HCT116 (cell line): Measurements from ENCODE around the gene ASIC3. TPM values are rescaled to one million over a fixed set of nuclear protein-coding genes. Genes with fewer than 3 reads are reported as not detected.

Experiments
- ATAC-seq: fragments of 200-7000 bp; cut with Tn5 transposase; 2 replicates; pipeline ENCODE4 v1.9.1; 2020; ENCODE audit warnings: mild to moderate bottlenecking, moderate library complexity
- BruUV-seq: library from RNA; stranded (reverse); fragments of 400-500 nt; replicated peaks from 2 replicates; lab custom pipeline; 2021; lab: Mats Ljungman, UMichigan
- CTCF ChIA-PET: fragments of 300-600 bp; sonication (Branson Sonifier 250); formaldehyde crosslinking; loops from one replicate; lab custom pipeline; 2021; ENCODE audit warnings: antibody characterized with exemption; lab: Charles Lee
- POLR2A ChIA-PET: fragments of 300-600, 350-600 bp; sonication (Branson Sonifier 250); formaldehyde crosslinking; loops from one replicate; lab custom pipeline; 2021; ENCODE audit warnings: antibody characterized with exemption; lab: Charles Lee
- RAD21 ChIA-PET, 2 experiments: fragments of 300-600 bp; sonication (Branson Sonifier 250); formaldehyde crosslinking; loops; one replicate each; lab custom pipeline; 2023; ENCODE audit warnings: low total read pairs in 2 of 2; ENCODE audit not compliant: uncharacterized antibody in 2 of 2, unreplicated experiment in 2 of 2, low non-redundant PET in 1 of 2; lab: Charles Lee
- DNase-seq: peaks from one replicate; pipeline ENCODE4 v3.0.0-alpha.2; 2010; ENCODE audit warnings: low read depth, low spot score
- H2AFZ ChIP-seq: fragments of 200-600 bp; shearing (Covaris generic), sonication (generic); 2 replicates; pipeline ENCODE4 v1.6.1; 2017; ENCODE audit warnings: low read depth, mixed run types, mixed read lengths, antibody characterized with exemption, low read length; ENCODE audit not compliant: poor library complexity, severe bottlenecking
- H3K27ac ChIP-seq: 2 replicates; pipeline ENCODE4 v1.5.1; 2012; ENCODE audit warnings: low read depth, low read length
- H3K27me3 ChIP-seq: fragments of 200-600 bp; sonication (generic); 2 replicates; pipeline ENCODE4 v1.6.1; 2016; ENCODE audit warnings: mixed run types, low read length, mixed read lengths; ENCODE audit not compliant: insufficient read depth
- H3K36me3 ChIP-seq, 2 experiments: fragments of 200-500 bp in 1 of 2; fragments of 200-600 bp in 1 of 2; sonication (Bioruptor generic) in 1 of 2; sonication (generic) in 1 of 2; 2 replicates each; pipeline versions ENCODE4 v1.5.1 to v1.6.1; 2014 to 2016; ENCODE audit warnings: low read length in 2 of 2, inconsistent platforms in 1 of 2, mixed read lengths in 1 of 2, mixed run types in 1 of 2; ENCODE audit not compliant: insufficient read depth in 2 of 2, control insufficient read depth in 1 of 2
- H3K4me1 ChIP-seq, 2 experiments: fragments of 200-600 bp in 1 of 2; sonication (generic) in 1 of 2; 2 replicates each; pipeline versions ENCODE4 v1.5.1 to v1.6.1; 2012 to 2017; ENCODE audit warnings: low read length in 2 of 2, inconsistent platforms in 1 of 2, mild to moderate bottlenecking in 1 of 2, mixed read lengths in 1 of 2, mixed run types in 1 of 2, moderate library complexity in 1 of 2; ENCODE audit not compliant: insufficient read depth in 2 of 2, control insufficient read depth in 1 of 2
- H3K4me2 ChIP-seq: fragments of 200-600 bp; sonication (generic); 2 replicates; pipeline ENCODE4 v1.6.1; 2017; ENCODE audit warnings: mixed run types, low read length, mixed read lengths
- H3K4me3 ChIP-seq, 2 experiments: fragments of 200-600 bp in 1 of 2; sonication (generic) in 1 of 2; replicated peaks in 1 of 2; 2 replicates each; pipeline ENCODE4 v1.5.1; 2011 to 2016; ENCODE audit warnings: low read length in 2 of 2, control low read depth in 1 of 2, low read depth in 1 of 2, mild to moderate bottlenecking in 1 of 2, mixed read lengths in 1 of 2, mixed run types in 1 of 2
- H3K79me2 ChIP-seq: fragments of 200-600 bp; sonication (generic); 2 replicates; pipeline ENCODE4 v1.6.1; 2017; ENCODE audit warnings: mild to moderate bottlenecking, mixed run types, low read length, moderate library complexity, mixed read lengths; ENCODE audit not compliant: insufficient read depth
- H3K9ac ChIP-seq: fragments of 200-600 bp; sonication (generic); 2 replicates; pipeline ENCODE4 v1.6.1; 2016; ENCODE audit warnings: low read length, mixed read lengths
- H3K9me2 ChIP-seq: fragments of 200-600 bp; sonication (generic), shearing (Covaris generic); 2 replicates; pipeline ENCODE4 v1.6.1; 2017; ENCODE audit warnings: mixed run types, mild to moderate bottlenecking, moderate library complexity; ENCODE audit not compliant: insufficient read depth
- H3K9me3 ChIP-seq, 2 experiments: fragments of 200-500 bp in 1 of 2; fragments of 200-600 bp in 1 of 2; sonication (Bioruptor generic) in 1 of 2; sonication (generic) in 1 of 2; 2 replicates each; pipeline ENCODE4 v1.6.1; 2014 to 2017; ENCODE audit warnings: low read length in 2 of 2, mixed read lengths in 2 of 2, inconsistent platforms in 1 of 2, low read depth in 1 of 2, mild to moderate bottlenecking in 1 of 2, mixed run types in 1 of 2, moderate library complexity in 1 of 2; ENCODE audit not compliant: control insufficient read depth in 1 of 2, insufficient read depth in 1 of 2
- H4K20me1 ChIP-seq: fragments of 200-600 bp; sonication (generic), shearing (Covaris generic); 2 replicates; pipeline ENCODE4 v1.6.1; 2017; ENCODE audit warnings: mixed run types, mild to moderate bottlenecking, moderate library complexity; ENCODE audit not compliant: insufficient read depth
- CBX3 ChIP-seq: IDR thresholded peaks from 2 replicates; pipeline ENCODE4 v1.6.1; 2012; ENCODE audit warnings: low read depth
- EGR1 ChIP-seq: IDR thresholded peaks from 2 replicates; pipeline ENCODE4 v1.6.1; 2012; ENCODE audit warnings: low read depth
- EZH2 ChIP-seq: fragments of 200-600 bp; sonication (generic); IDR thresholded peaks from 2 replicates; pipeline ENCODE4 v1.6.1; 2017; ENCODE audit warnings: antibody characterized with exemption, mixed run types
- EZH2phosphoT487 ChIP-seq: fragments of 200-600 bp; IDR thresholded peaks from 2 replicates; pipeline ENCODE4 v1.6.1; 2018; ENCODE audit warnings: antibody characterized with exemption, borderline replicate concordance
- FOSL1 ChIP-seq: IDR thresholded peaks from 2 replicates; pipeline ENCODE4 v1.6.1; 2012; ENCODE audit warnings: low read depth
- RAD21 ChIP-seq: IDR thresholded peaks from 2 replicates; pipeline ENCODE4 v1.6.1; 2012; ENCODE audit warnings: low read depth, mild to moderate bottlenecking
- SP1 ChIP-seq: IDR thresholded peaks from 2 replicates; pipeline ENCODE4 v1.6.1; 2012; ENCODE audit warnings: low read depth
- TCF7L2 ChIP-seq: IDR thresholded peaks from 2 replicates; pipeline ENCODE4 v1.7.0; 2011; ENCODE audit warnings: borderline replicate concordance, inconsistent platforms; ENCODE audit not compliant: insufficient read depth, insufficient read length; ENCODE audit errors: extremely low read depth
- ZFX ChIP-seq: fragments of 450-650 bp; IDR thresholded peaks from 2 replicates; pipeline ENCODE4 v1.6.1; 2017
- intact Hi-C: fragments of 100-400 bp; cut with micrococcal nuclease; formaldehyde crosslinking; loops from 2 replicates; pipeline ENCODE4 v1.10.0; 2022
- total RNA-seq: library from RNA; stranded (reverse); gene quantifications from one replicate; pipeline ENCODE4 v1.2.1, GENCODE V29; 2021; ENCODE audit not compliant: unreplicated experiment
- TF ChIP-seq, protein P1 (sequence below): IDR thresholded peaks from 2 replicates; pipeline ENCODE4 v1.6.1; 2012
- TF ChIP-seq, protein P2 (sequence below): IDR thresholded peaks from 2 replicates; pipeline ENCODE4 v1.6.1; 2012
- TF ChIP-seq, protein P3 (sequence below): IDR thresholded peaks from 2 replicates; pipeline ENCODE4 v1.6.1; 2011; ENCODE audit warnings: mild to moderate bottlenecking, low read length, moderate library complexity; ENCODE audit not compliant: insufficient replicate concordance; ENCODE audit errors: extremely low read depth
- TF ChIP-seq, protein P4 (sequence below), 3 experiments: fragments of 200-600 bp in 1 of 3; sonication (generic) in 1 of 3; IDR thresholded peaks in 2 of 3; conservative IDR thresholded peaks in 1 of 3; 2 replicates each; pipeline ENCODE4 v1.5.1; 2012 to 2017; ENCODE audit warnings: low read depth in 2 of 3, low read length in 2 of 3, antibody characterized with exemption in 1 of 3, borderline replicate concordance in 1 of 3, control low read depth in 1 of 3, mild to moderate bottlenecking in 1 of 3, mixed read lengths in 1 of 3, mixed run types in 1 of 3, moderate library complexity in 1 of 3; ENCODE audit not compliant: insufficient read depth in 1 of 3

ASIC3 gene
- total RNA-seq, 1 experiment from 2014 or later, result 4.4 TPM

DNA sequence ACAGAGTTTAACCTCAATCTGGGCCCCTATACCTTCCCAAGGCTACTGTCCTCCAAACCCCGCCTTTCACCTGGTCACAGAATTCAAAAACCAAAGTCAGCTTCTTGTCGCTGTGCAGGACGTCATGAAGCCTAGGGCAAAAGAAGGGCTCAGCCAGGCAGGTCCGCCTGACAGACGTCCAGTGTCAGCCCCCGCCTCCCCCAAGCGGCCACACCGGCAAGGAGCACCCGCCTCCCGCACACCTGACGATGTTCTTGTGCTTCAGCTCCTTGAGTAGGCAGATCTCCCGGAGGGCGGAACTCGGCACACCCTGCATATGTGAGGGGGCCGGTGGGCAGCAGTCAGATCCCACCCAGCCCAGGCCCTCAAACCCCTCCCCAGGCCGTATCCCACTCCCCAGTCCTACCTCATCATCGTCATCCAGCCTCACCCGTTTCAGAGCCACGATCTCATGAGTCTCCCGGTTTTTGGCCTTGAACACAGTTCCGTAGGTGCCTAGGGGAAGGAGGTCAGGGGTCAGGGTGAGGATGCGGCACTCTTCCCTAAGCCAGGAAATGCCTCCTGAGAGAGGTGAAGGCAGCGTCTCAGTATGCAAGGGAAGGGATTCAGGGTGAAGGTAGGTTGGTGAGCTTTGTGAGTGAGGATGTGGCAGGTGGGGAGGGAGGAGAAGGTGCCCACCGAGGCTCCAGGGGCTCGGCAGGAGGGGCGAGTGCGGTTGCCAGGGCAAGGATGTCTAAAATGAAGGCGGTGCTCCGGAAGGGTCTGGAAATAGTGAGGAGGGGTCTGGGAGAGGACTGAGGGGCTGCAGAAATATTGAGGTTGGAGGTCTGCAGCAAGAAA, 8.6 kb downstream of the ASIC3 start:
- no peak for ATAC-seq
- Histone ChIP-seq H3K9ac (peak overlapping the region; percentile 91), H3K4me2 (peak overlapping the region; percentile 95), H3K36me3 (no peaks in the 10 kb centered on the region), H3K4me1 (peaks cover 21 to 36% of the 10 kb centered on the region in 2 experiments), H3K27ac (peak overlapping the region; percentile 38; the same call in 1 of the 2 replicates), H3K27me3 (no peaks in the 10 kb centered on the region), H4K20me1 (no peaks in the 10 kb centered on the region), H3K4me3 (peak overlapping the region; percentile 81 to 90), H3K9me2 (no peaks in the 10 kb centered on the region), H2AFZ (no peak overlapping the region), H3K79me2 (peaks cover 23% of the 10 kb centered on the region), H3K9me3 (no peaks in the 10 kb centered on the region)
- no peak for DNase-seq
- POLR2A ChIA-PET, result no interaction called here
- no peak for TF ChIP-seq EZH2
- intact Hi-C loops, result no loop called here
- CTCF ChIA-PET, result no interaction called here
- RAD21 ChIA-PET, result no interaction called here
- BruUV-seq, result no TSS peak

DNA sequence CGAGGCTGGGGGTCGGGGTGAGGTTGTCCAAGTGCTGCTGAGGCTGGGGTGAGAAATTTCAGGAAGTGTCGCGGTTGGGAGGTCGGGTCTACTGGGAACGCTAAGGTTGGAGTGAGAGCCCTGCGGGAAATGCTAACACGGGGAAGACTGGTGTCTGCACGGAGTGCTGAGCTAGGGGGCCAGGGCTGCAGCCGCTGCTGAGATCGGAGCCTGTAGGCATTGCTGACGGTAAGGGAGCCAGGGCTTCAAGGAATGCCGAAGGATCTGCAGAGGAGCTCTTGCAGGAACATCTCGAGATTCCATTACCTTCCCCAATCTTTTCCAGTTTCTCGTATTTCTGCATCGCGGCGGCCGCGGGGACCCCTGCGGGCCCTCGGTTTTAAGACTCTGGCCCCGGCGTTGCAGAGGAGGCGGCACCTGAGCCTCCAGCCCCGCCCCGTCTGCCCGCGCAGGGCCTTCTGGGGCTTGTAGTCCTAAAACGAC, 9.2 kb downstream of the ASIC3 start, which contains the start of gene CDK5:
Gene CDK5, minus strand, starts transcription at position 392 of the 483 bp plus-strand sequence. Its CDS starts 49 bp downstream, at position 343.
- peak; percentile 1; the same call in 1 of the 2 replicates for ATAC-seq
- Histone ChIP-seq H3K27ac (peak within 1 kb of the TSS; percentile 87), H2AFZ (no peak within 1 kb of the TSS), H3K36me3 (no peaks in the 10 kb centered on the region), H3K27me3 (no peaks in the 10 kb centered on the region), H3K4me1 (peaks cover 24 to 42% of the 10 kb centered on the region in 2 experiments), H4K20me1 (no peaks in the 10 kb centered on the region), H3K79me2 (peaks cover 28% of the 10 kb centered on the region), H3K4me3 (peak within 1 kb of the TSS; percentile 81 to 90), H3K9me2 (no peaks in the 10 kb centered on the region), H3K4me2 (peak within 1 kb of the TSS; percentile 95), H3K9ac (peak within 1 kb of the TSS; percentile 91), H3K9me3 (no peaks in the 10 kb centered on the region)
- no TSS peak for BruUV-seq
- DNase-seq, result no peak
- intact Hi-C loops, result no loop called here
- ChIA-PET CTCF (no interaction called here), POLR2A (no interaction called here), RAD21 (no interaction called here)
- TF ChIP-seq, protein P1, sequence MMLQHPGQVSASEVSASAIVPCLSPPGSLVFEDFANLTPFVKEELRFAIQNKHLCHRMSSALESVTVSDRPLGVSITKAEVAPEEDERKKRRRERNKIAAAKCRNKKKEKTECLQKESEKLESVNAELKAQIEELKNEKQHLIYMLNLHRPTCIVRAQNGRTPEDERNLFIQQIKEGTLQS, result no peak
- TF ChIP-seq CBX3 (no peak), EGR1 (no peak), RAD21 (no peak), EZH2 (no peak), EZH2phosphoT487 (no peak), ZFX (no peak), FOSL1 (no peak), TCF7L2 (no peak), SP1 (no peak)
- TF ChIP-seq, protein P2, sequence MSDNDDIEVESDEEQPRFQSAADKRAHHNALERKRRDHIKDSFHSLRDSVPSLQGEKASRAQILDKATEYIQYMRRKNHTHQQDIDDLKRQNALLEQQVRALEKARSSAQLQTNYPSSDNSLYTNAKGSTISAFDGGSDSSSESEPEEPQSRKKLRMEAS, result no peak
- TF ChIP-seq, protein P3, sequence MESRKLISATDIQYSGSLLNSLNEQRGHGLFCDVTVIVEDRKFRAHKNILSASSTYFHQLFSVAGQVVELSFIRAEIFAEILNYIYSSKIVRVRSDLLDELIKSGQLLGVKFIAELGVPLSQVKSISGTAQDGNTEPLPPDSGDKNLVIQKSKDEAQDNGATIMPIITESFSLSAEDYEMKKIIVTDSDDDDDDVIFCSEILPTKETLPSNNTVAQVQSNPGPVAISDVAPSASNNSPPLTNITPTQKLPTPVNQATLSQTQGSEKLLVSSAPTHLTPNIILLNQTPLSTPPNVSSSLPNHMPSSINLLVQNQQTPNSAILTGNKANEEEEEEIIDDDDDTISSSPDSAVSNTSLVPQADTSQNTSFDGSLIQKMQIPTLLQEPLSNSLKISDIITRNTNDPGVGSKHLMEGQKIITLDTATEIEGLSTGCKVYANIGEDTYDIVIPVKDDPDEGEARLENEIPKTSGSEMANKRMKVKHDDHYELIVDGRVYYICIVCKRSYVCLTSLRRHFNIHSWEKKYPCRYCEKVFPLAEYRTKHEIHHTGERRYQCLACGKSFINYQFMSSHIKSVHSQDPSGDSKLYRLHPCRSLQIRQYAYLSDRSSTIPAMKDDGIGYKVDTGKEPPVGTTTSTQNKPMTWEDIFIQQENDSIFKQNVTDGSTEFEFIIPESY, result no peak
- TF ChIP-seq, protein P4, sequence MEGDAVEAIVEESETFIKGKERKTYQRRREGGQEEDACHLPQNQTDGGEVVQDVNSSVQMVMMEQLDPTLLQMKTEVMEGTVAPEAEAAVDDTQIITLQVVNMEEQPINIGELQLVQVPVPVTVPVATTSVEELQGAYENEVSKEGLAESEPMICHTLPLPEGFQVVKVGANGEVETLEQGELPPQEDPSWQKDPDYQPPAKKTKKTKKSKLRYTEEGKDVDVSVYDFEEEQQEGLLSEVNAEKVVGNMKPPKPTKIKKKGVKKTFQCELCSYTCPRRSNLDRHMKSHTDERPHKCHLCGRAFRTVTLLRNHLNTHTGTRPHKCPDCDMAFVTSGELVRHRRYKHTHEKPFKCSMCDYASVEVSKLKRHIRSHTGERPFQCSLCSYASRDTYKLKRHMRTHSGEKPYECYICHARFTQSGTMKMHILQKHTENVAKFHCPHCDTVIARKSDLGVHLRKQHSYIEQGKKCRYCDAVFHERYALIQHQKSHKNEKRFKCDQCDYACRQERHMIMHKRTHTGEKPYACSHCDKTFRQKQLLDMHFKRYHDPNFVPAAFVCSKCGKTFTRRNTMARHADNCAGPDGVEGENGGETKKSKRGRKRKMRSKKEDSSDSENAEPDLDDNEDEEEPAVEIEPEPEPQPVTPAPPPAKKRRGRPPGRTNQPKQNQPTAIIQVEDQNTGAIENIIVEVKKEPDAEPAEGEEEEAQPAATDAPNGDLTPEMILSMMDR (IDR thresholded peaks at IDR 0.05 in 2 of 3, conservative IDR thresholded peaks at IDR 0.05 in 1 of 3; ENCODE audit: borderline replicate concordance in 1 of 3, insufficient read depth in 1 of 3, low read depth in 2 of 3, low read length in 2 of 3), result no peak
